K562 (cell line): ENCODE measurements around the gene SLC34A1. TPM values are rescaled to one million over a fixed set of nuclear protein-coding genes. Genes with fewer than 3 reads are reported as not detected.

Source experiments
- ETS2 ChIP-seq: IDR thresholded peaks from 2 replicates; pipeline ENCODE4 v1.6.1; 2016; ENCODE audit warnings: borderline replicate concordance, missing genetic modification characterization, mild to moderate bottlenecking, moderate library complexity, missing compliant biosample characterization; ENCODE audit not compliant: poor library complexity, severe bottlenecking
- EZH2 ChIP-seq: IDR thresholded peaks from 2 replicates; pipeline ENCODE4 v1.6.1; 2012; ENCODE audit warnings: low read depth, mild to moderate bottlenecking, inconsistent platforms, low read length, borderline replicate concordance
- GATA2 ChIP-seq: sonication (generic); formaldehyde crosslinking; IDR thresholded peaks from 2 replicates; pipeline ENCODE4 v1.4.0; 2020; ENCODE audit warnings: mild to moderate bottlenecking, missing genetic modification reagents
- HIVEP1 ChIP-seq: fragments of 250-450 bp; sonication (Bioruptor Pico); IDR thresholded peaks from 2 replicates; pipeline ENCODE4 v1.4.0; 2020; ENCODE audit warnings: mild to moderate bottlenecking
- KHSRP ChIP-seq: fragments of 450-650 bp; IDR thresholded peaks from 2 replicates; pipeline ENCODE4 v1.6.1; 2017
- NFE2 ChIP-seq: IDR thresholded peaks from 2 replicates; pipeline ENCODE4 v1.6.1; 2014; ENCODE audit warnings: antibody characterized with exemption, low read depth
- REST ChIP-seq, 2 experiments: fragments of 450-650 bp; formaldehyde crosslinking in 1 of 2; IDR thresholded peaks; 2 replicates each; pipeline versions ENCODE4 v1.4.0 to v1.6.1; 2014 to 2020; ENCODE audit warnings: mild to moderate bottlenecking in 2 of 2, borderline replicate concordance in 1 of 2, low read depth in 1 of 2
- RNF2 ChIP-seq: sonication (generic); IDR thresholded peaks from 2 replicates; pipeline ENCODE4 v1.6.1; 2016
- ZNF318 ChIP-seq, 2 experiments: fragments of 450-650 bp; IDR thresholded peaks; 2 replicates each; pipeline ENCODE4 v1.6.1; 2016; ENCODE audit warnings: mild to moderate bottlenecking in 2 of 2, borderline replicate concordance in 1 of 2, low read depth in 1 of 2, moderate library complexity in 1 of 2
- ZNF354B ChIP-seq: fragments of 250-450 bp; sonication (Bioruptor Pico); IDR thresholded peaks from 2 replicates; pipeline ENCODE4 v1.4.0; 2020
- polyA plus RNA-seq, 8 experiments: library from polyadenylated mRNA; depleted of rRNA in 4 of 8; stranded (reverse) in 5 of 8; unstranded in 3 of 8; fragments of >200 nt; fragmentation: Nextera tagmentation in 2 of 8; fragmentation: Illumina TruSeq in 1 of 8; extraction: Ambion mirVana in 2 of 8; extraction: Trizol in 1 of 8; gene quantifications; 2 replicates each; pipeline versions ENCODE4 v1.2.1 to v1.2.3, GENCODE V29; 2011 to 2014; ENCODE audit warnings: inconsistent platforms in 1 of 8, missing spikeins in 1 of 8
- total RNA-seq, 7 experiments: library from RNA; depleted of rRNA in 6 of 7; stranded (reverse); fragments of >200 nt in 6 of 7; fragmentation: Illumina TruSeq in 2 of 7; extraction: Trizol in 2 of 7; gene quantifications; 2 replicates each; pipeline versions ENCODE4 v1.2.1 to v1.2.3, GENCODE V29; 2011 to 2021; ENCODE audit warnings: low replicate concordance in 1 of 7

SLC34A1 gene
- total and polyA plus RNA-seq, 9 of the 15 experiments (the other 6 are each of a cell fraction or from before 2014, with no cell fraction given), result not detected

- TF ChIP-seq ZNF318 (IDR thresholded peaks at IDR 0.05; ENCODE audit: borderline replicate concordance in 1 of 2, low read depth in 1 of 2), result no peak
- TF ChIP-seq RNF2, result peak; percentile 45; the same call in 1 of the 2 replicates
- no peak for TF ChIP-seq KHSRP
- TF ChIP-seq REST (IDR thresholded peaks at IDR 0.05; ENCODE audit: borderline replicate concordance), result peak; percentile 40; the same call in 1 of the 2 replicates
- peak; percentile 83 for TF ChIP-seq REST (CRISPR knock-in tag; IDR thresholded peaks at IDR 0.05; ENCODE audit: low read depth)
- no peak for TF ChIP-seq HIVEP1 (CRISPR knock-in tag)
- TF ChIP-seq ZNF354B, result no peak
- TF ChIP-seq NFE2, result no peak
- no peak for TF ChIP-seq GATA2
- no peak for TF ChIP-seq EZH2
- no peak for TF ChIP-seq ETS2 (tag)
These were observed 62.2 kb downstream of the SLC34A1 start, which contains the start of gene PRR7 (continued) for GRCh38 chr5:177446200-177447065.
